GM12801 (cell line): Measurements from ENCODE around the gene RHOF.

Source experiments
- CTCF ChIP-seq: IDR thresholded peaks from one replicate; pipeline ENCODE4 v1.5.1; 2011; ENCODE audit warnings: control low read depth; ENCODE audit not compliant: insufficient read length; ENCODE audit errors: extremely low read depth

The RHOF gene

GRCh38 chr12:121748218-121748570, 45.3 kb downstream of the RHOF start:
- no peak for TF ChIP-seq CTCF

GRCh38 chr12:121741743-121742142, 51.7 kb downstream of the RHOF start:
- TF ChIP-seq CTCF: no peak

- TF ChIP-seq CTCF: no peak
These were observed 52.6 kb downstream of the RHOF start for GRCh38 chr12:121740847-121741246.

- TF ChIP-seq CTCF: no peak
These were observed 55.1 kb downstream of the RHOF start for GRCh38 chr12:121738340-121738858.

- no peak for TF ChIP-seq CTCF
These were observed 59.6 kb downstream of the RHOF start for GRCh38 chr12:121733849-121734248.

GRCh38 chr12:121731473-121731872, 62.0 kb downstream of the RHOF start:
- no peak for TF ChIP-seq CTCF

GRCh38 chr12:121729021-121729420, 64.5 kb downstream of the RHOF start:
- no peak for TF ChIP-seq CTCF
